ENCODE data around the gene MTCL1. TPM values are rescaled to one million over a fixed set of nuclear protein-coding genes. Genes with fewer than 3 reads are reported as not detected.
A peak's percentile ranks its signal among the peaks of the same experiment; 100 is the strongest.

MTCL1 gene
- total RNA-seq, 4 donors from 2014 or later = 12.3 to 35.9 (median 26.1) TPM

DNA sequence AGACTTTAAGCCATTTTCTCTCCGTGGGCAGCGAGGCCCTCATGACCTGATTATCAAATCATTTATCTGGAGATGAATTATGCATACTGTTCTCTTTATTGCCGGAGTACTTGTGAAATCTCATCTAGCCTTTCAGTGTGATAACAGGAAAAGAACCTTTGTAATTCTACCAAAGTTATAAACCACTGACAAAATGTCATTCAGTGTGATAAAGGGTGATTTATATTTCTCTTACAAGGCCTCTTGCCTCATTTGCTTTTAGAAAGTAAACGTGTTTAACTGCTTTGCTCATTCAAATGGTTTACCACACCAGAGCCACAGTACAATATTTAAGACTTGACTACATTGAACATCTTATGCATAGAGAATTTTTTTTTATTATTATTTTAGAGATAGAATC lies 13.8 kb downstream of the MTCL1 start:
- Histone ChIP-seq H3K36me3 (no peaks in the 10 kb centered on the region), H3K27ac (peak overlapping the region in 1 of 4 donors; percentile 0), H3K4me3 (no peak overlapping the region), H3K4me1 (peaks cover 4 to 18% (median 8%) of the 10 kb centered on the region in 4 donors), H3K27me3 (peaks cover 67% of the 10 kb centered on the region), H3K9me3 (no peaks in the 10 kb centered on the region)
- intact Hi-C loops (cut with DNase I; ENCODE audit: low total_unique reads) (no loop called here), in situ Hi-C loops (cut with MboI; ENCODE audit: low pct_ligation_motif_present in 1 of 4, low pct_unique_long_range_greater_than_20kb in 1 of 4, low sequenced_read_pairs in 3 of 4) (no loop called here)
- no peak for TF ChIP-seq POLR2A (IDR thresholded peaks at IDR 0.05)
- no peak for TF ChIP-seq EP300 (IDR thresholded peaks at IDR 0.05; ENCODE audit: low read depth)
- TF ChIP-seq POLR2AphosphoS5 (IDR thresholded peaks at IDR 0.05) = no peak
- TF ChIP-seq, protein P1, sequence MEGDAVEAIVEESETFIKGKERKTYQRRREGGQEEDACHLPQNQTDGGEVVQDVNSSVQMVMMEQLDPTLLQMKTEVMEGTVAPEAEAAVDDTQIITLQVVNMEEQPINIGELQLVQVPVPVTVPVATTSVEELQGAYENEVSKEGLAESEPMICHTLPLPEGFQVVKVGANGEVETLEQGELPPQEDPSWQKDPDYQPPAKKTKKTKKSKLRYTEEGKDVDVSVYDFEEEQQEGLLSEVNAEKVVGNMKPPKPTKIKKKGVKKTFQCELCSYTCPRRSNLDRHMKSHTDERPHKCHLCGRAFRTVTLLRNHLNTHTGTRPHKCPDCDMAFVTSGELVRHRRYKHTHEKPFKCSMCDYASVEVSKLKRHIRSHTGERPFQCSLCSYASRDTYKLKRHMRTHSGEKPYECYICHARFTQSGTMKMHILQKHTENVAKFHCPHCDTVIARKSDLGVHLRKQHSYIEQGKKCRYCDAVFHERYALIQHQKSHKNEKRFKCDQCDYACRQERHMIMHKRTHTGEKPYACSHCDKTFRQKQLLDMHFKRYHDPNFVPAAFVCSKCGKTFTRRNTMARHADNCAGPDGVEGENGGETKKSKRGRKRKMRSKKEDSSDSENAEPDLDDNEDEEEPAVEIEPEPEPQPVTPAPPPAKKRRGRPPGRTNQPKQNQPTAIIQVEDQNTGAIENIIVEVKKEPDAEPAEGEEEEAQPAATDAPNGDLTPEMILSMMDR (IDR thresholded peaks at IDR 0.05) = no peak
- no peak for DNase-seq
- WGBS, 2 donors (ENCODE audit: low coverage in 1 of 2) = 32 to 47% methylated on average over 4 of the region's 4 CpGs

DNA sequence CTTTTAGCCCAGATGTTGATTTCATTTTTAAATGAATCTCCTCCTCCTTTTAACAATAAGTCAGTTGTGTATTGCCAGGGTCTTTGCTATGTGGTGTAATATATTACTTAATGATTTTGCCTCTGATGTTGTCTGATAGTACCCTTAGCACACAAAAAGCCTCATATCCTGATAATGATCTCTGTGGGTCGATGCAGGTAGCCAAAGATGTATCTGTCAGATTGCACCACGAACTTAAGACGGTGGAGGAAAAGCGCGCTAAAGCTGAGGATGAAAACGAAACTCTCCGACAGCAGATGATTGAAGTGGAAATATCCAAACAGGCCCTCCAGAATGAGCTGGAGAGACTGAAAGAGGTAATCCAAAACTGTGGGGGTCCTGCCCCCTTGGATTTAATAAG lies 14.8 kb downstream of the MTCL1 start:
- Histone ChIP-seq H3K27me3 (peaks cover 62% of the 10 kb centered on the region), H3K27ac (no peak overlapping the region), H3K4me3 (no peak overlapping the region), H3K4me1 (peaks cover 4 to 18% (median 8%) of the 10 kb centered on the region in 4 donors), H3K9me3 (no peaks in the 10 kb centered on the region), H3K36me3 (no peaks in the 10 kb centered on the region)
- in situ Hi-C loops (cut with MboI; ENCODE audit: low pct_ligation_motif_present in 1 of 4, low pct_unique_long_range_greater_than_20kb in 1 of 4, low sequenced_read_pairs in 3 of 4) = no loop called here
- TF ChIP-seq POLR2A (IDR thresholded peaks at IDR 0.05) (no peak), EP300 (IDR thresholded peaks at IDR 0.05; ENCODE audit: low read depth) (no peak), POLR2AphosphoS5 (IDR thresholded peaks at IDR 0.05) (no peak)
- TF ChIP-seq, protein P1 (IDR thresholded peaks at IDR 0.05) = no peak
- WGBS, 2 donors (ENCODE audit: low coverage in 1 of 2) = 74 to 85% methylated on average over 7 of the region's 7 CpGs
- no peak for DNase-seq
- intact Hi-C loops (cut with DNase I; ENCODE audit: low total_unique reads) = no loop called here

DNA sequence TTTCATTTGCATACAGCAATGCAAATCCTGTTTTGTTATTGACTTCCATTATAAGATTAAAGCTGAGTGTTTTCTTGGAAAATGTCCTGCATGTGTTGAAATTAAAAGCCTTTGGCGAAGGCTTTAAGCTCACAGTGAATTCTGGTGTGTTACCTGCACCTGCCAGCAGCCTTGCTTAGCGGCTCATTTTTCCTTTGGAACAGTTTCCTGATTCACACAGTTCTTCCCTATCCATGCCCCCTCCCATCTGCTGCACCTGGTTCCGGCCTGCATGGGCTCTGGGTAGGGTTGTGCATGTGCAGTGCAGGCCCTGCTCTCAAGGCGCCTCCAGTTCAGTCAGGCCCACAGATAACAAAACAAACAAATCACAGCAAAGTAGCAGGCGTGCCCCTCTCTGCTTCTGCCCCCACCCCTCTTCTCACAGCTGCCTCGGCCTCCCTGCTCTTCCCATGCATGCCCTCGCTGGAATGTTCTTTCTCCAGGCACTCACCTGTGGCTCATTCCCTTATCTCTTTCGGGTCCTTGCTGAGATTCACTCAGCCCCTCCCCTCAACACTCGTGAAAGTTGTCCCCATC lies 15.8 kb downstream of the MTCL1 start:
- Histone ChIP-seq H3K36me3 (no peaks in the 10 kb centered on the region), H3K9me3 (no peaks in the 10 kb centered on the region), H3K4me3 (no peak overlapping the region), H3K27ac (no peak overlapping the region), H3K27me3 (peaks cover 52% of the 10 kb centered on the region), H3K4me1 (peaks cover 4 to 18% (median 8%) of the 10 kb centered on the region in 4 donors)
- intact Hi-C loops (cut with DNase I; ENCODE audit: low total_unique reads) = no loop called here
- TF ChIP-seq, protein P1 (IDR thresholded peaks at IDR 0.05) = no peak
- no peak for TF ChIP-seq POLR2AphosphoS5 (IDR thresholded peaks at IDR 0.05)
- TF ChIP-seq POLR2A (IDR thresholded peaks at IDR 0.05) = no peak
- TF ChIP-seq EP300 (IDR thresholded peaks at IDR 0.05; ENCODE audit: low read depth) = no peak
- in situ Hi-C loops (cut with MboI; ENCODE audit: low pct_ligation_motif_present in 1 of 4, low pct_unique_long_range_greater_than_20kb in 1 of 4, low sequenced_read_pairs in 3 of 4) = no loop called here
- no peak for DNase-seq
- WGBS, 2 donors (ENCODE audit: low coverage in 1 of 2) = 75 to 83% methylated on average over 4 to 9 of the region's 9 CpGs

DNA sequence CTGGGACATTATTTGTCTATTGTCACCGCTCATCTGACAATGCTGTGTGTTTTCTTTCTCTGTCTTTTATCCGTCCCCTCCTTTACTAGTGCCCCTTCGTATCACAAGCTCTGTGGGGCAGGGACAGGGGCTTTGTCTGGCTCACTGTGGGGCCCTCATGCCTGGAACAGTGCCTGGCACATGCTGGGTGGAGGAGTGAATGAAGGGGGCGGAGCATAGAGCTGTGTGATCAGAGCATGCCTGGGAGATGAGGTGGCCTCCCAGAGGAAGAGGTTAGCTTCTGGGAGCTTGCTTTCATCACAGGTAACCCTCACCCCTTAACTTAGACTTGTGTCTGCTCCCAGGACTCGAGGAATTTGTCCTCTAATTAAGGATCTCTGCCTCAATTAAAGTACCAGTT lies 16.4 kb downstream of the MTCL1 start:
- Histone ChIP-seq H3K27ac (no peak overlapping the region), H3K4me3 (no peak overlapping the region), H3K4me1 (peaks cover 4 to 18% (median 8%) of the 10 kb centered on the region in 4 donors), H3K36me3 (no peaks in the 10 kb centered on the region), H3K9me3 (no peaks in the 10 kb centered on the region), H3K27me3 (peaks cover 53% of the 10 kb centered on the region)
- in situ Hi-C loops (cut with MboI; ENCODE audit: low pct_ligation_motif_present in 1 of 4, low pct_unique_long_range_greater_than_20kb in 1 of 4, low sequenced_read_pairs in 3 of 4) = no loop called here
- intact Hi-C loops (cut with DNase I; ENCODE audit: low total_unique reads) = no loop called here
- WGBS, 2 donors (ENCODE audit: low coverage in 1 of 2) = 78 to 85% methylated on average over 2 to 5 of the region's 5 CpGs
- TF ChIP-seq EP300 (IDR thresholded peaks at IDR 0.05; ENCODE audit: low read depth) (no peak), POLR2AphosphoS5 (IDR thresholded peaks at IDR 0.05) (no peak), POLR2A (IDR thresholded peaks at IDR 0.05) (no peak)
- TF ChIP-seq, protein P1 (IDR thresholded peaks at IDR 0.05) = no peak
- no peak for DNase-seq
